ENCODE measurements around the gene RNF180.

Gene RNF180

GRCh38 chr5:64199425-64199824 lies 33.8 kb downstream of the RNF180 start:
- DNase-seq (ENCODE audit: low spot score): no peak
- TF ChIP-seq CTCF (IDR thresholded peaks at IDR 0.05; ENCODE audit: extremely low read depth, missing control alignments): no peak

- TF ChIP-seq CTCF (IDR thresholded peaks at IDR 0.05; ENCODE audit: extremely low read depth, missing control alignments): no peak
- DNase-seq (ENCODE audit: low spot score): no peak
Measured at GRCh38 chr5:64201996-64202395, 36.4 kb downstream of the RNF180 start.

DNA sequence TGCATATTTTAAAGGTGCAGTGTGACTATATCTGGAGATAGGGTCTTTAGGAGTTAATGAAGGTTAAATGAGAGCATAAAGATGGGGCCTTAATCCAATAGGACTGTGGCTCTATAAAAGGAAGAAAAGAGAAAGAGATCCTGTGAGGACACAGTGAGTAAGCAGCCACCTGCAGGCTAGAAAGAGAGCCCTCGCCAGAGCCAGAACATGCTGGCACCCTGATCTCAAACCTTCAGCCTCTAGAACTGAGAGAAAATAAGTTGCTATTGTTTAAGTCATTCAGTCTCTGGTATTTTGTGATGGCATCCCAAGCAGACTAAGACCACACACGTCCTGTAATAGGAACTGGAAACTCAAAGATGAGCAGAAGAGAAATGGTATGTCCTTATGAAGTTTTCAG lies 41.0 kb downstream of the RNF180 start:
- no peak for DNase-seq (ENCODE audit: low spot score)
- TF ChIP-seq CTCF (IDR thresholded peaks at IDR 0.05; ENCODE audit: extremely low read depth, missing control alignments): no peak

- DNase-seq (ENCODE audit: low spot score): no peak
- TF ChIP-seq CTCF (IDR thresholded peaks at IDR 0.05; ENCODE audit: extremely low read depth, missing control alignments): no peak
Measured at GRCh38 chr5:64207978-64208377, 42.3 kb downstream of the RNF180 start.

GRCh38 chr5:64209353-64209752 lies 43.7 kb downstream of the RNF180 start:
- no peak for DNase-seq (ENCODE audit: low spot score)
- no peak for TF ChIP-seq CTCF (IDR thresholded peaks at IDR 0.05; ENCODE audit: extremely low read depth, missing control alignments)

- TF ChIP-seq CTCF (IDR thresholded peaks at IDR 0.05; ENCODE audit: extremely low read depth, missing control alignments): no peak
Measured at GRCh38 chr5:64210866-64211265, 45.2 kb downstream of the RNF180 start.

DNA sequence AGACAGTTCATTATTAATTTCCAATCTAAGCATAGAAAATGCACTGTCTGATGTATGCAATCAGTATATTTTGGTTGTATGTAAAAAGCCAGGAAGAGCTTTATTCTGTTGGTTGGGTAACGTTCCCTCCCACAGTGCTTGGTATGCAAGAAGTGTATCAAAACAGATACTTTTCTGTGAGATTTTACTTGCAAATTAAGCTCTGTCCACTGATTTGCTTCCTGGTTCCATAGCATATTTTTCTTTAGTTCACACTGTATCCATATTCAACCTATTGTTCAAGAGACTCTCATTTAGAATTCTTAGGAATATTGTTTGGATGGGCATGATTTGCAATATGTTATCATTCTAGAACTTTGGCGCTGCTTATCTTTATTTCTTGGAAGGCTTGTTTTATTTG lies 47.4 kb downstream of the RNF180 start:
- no peak for DNase-seq (ENCODE audit: low spot score)
- no peak for TF ChIP-seq CTCF (IDR thresholded peaks at IDR 0.05; ENCODE audit: extremely low read depth, missing control alignments)

More at GRCh38 chr5:64210866-64211265, 45.2 kb downstream of the RNF180 start:
- DNase-seq (ENCODE audit: low spot score): no peak

Measured in GM20000 (cell line).